ENCODE measurements around the gene C1R.

DNA sequence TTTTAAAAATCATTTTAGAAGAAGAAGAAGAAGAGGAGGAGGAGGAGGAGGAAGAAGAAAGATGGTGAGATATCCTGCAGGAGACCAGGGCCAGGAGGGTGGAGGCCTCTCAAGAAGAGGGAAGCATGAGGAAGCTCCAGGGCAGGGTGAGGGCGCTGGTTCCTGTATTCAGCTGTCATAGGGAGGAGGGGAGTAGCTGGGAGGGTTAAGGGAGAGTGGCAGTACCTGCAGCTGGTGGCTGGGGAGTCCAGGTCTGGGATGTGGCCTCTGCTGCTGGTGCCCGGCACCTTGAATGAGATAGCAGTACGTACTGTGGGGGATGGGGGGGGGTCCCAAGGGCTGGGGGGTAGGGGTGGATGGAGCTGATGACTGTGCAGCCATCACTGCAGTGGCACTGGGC, 26.6 kb upstream of the C1R start:
- TF ChIP-seq, protein P1, sequence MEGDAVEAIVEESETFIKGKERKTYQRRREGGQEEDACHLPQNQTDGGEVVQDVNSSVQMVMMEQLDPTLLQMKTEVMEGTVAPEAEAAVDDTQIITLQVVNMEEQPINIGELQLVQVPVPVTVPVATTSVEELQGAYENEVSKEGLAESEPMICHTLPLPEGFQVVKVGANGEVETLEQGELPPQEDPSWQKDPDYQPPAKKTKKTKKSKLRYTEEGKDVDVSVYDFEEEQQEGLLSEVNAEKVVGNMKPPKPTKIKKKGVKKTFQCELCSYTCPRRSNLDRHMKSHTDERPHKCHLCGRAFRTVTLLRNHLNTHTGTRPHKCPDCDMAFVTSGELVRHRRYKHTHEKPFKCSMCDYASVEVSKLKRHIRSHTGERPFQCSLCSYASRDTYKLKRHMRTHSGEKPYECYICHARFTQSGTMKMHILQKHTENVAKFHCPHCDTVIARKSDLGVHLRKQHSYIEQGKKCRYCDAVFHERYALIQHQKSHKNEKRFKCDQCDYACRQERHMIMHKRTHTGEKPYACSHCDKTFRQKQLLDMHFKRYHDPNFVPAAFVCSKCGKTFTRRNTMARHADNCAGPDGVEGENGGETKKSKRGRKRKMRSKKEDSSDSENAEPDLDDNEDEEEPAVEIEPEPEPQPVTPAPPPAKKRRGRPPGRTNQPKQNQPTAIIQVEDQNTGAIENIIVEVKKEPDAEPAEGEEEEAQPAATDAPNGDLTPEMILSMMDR (IDR thresholded peaks at IDR 0.05 in 4 of 5, conservative IDR thresholded peaks at IDR 0.05 in 1 of 5): no peak
- no peak for TF ChIP-seq POLR2A (IDR thresholded peaks at IDR 0.05)

All from gastrocnemius medialis (tissue), 4 donors.